GM19438 (cell line): Measurements from ENCODE around the gene VPS13D.
"Not testable (repeated sequence)": the region's sequence is repeated elsewhere in the genome, so short reads cannot be mapped to it uniquely, and the experiment has no call there.

Experiments
- ATAC-seq: cut with Tn5 transposase; IDR thresholded peaks from one replicate; pipeline ENCODE4 v1.9.1; 2021; ENCODE audit warnings: low read depth; ENCODE audit not compliant: unreplicated experiment

VPS13D gene

GRCh38 chr1:12503709-12504108 lies 273.9 kb downstream of the VPS13D start:
- no peak for ATAC-seq

GRCh38 chr1:12504601-12505000 lies 274.8 kb downstream of the VPS13D start:
- no peak for ATAC-seq

- ATAC-seq: no peak
These were observed 275.4 kb downstream of the VPS13D start for GRCh38 chr1:12505231-12505630.

GRCh38 chr1:12505639-12506280 lies 275.9 kb downstream of the VPS13D start:
- no peak for ATAC-seq

- ATAC-seq: no peak
These were observed 276.8 kb downstream of the VPS13D start for GRCh38 chr1:12506281-12507280.

- ATAC-seq: no peak
These were observed 277.8 kb downstream of the VPS13D start for GRCh38 chr1:12507631-12508030.

GRCh38 chr1:12508849-12509248 lies 279.0 kb downstream of the VPS13D start:
- ATAC-seq: no peak

GRCh38 chr1:12511128-12511484 lies 281.3 kb downstream of the VPS13D start:
- no peak for ATAC-seq

- ATAC-seq: no peak
These were observed 282.0 kb downstream of the VPS13D start for GRCh38 chr1:12511516-12512468.

GRCh38 chr1:12513181-12513580 lies 283.4 kb downstream of the VPS13D start:
- no peak for ATAC-seq

- no peak for ATAC-seq
These were observed 284.8 kb downstream of the VPS13D start for GRCh38 chr1:12514590-12514989.

- ATAC-seq: no peak
These were observed 285.4 kb downstream of the VPS13D start for GRCh38 chr1:12515234-12515633.

GRCh38 chr1:12516741-12517140 lies 286.9 kb downstream of the VPS13D start:
- no peak for ATAC-seq

GRCh38 chr1:12518931-12519692 lies 289.3 kb downstream of the VPS13D start:
- no peak for ATAC-seq

- ATAC-seq: no peak
These were observed 290.0 kb downstream of the VPS13D start for GRCh38 chr1:12519693-12520364.

GRCh38 chr1:12521096-12521495 lies 291.3 kb downstream of the VPS13D start:
- ATAC-seq: no peak

GRCh38 chr1:12522780-12523179 lies 292.9 kb downstream of the VPS13D start:
- ATAC-seq: not testable (repeated sequence)

- no peak for ATAC-seq
These were observed 294.4 kb downstream of the VPS13D start for GRCh38 chr1:12524266-12524665.
